ENCODE data around the gene MMP8.
"Not testable (repeated sequence)": the region's sequence is repeated elsewhere in the genome, so short reads cannot be mapped to it uniquely, and the experiment has no call there.

MMP8 gene, protein sequence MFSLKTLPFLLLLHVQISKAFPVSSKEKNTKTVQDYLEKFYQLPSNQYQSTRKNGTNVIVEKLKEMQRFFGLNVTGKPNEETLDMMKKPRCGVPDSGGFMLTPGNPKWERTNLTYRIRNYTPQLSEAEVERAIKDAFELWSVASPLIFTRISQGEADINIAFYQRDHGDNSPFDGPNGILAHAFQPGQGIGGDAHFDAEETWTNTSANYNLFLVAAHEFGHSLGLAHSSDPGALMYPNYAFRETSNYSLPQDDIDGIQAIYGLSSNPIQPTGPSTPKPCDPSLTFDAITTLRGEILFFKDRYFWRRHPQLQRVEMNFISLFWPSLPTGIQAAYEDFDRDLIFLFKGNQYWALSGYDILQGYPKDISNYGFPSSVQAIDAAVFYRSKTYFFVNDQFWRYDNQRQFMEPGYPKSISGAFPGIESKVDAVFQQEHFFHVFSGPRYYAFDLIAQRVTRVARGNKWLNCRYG

DNA sequence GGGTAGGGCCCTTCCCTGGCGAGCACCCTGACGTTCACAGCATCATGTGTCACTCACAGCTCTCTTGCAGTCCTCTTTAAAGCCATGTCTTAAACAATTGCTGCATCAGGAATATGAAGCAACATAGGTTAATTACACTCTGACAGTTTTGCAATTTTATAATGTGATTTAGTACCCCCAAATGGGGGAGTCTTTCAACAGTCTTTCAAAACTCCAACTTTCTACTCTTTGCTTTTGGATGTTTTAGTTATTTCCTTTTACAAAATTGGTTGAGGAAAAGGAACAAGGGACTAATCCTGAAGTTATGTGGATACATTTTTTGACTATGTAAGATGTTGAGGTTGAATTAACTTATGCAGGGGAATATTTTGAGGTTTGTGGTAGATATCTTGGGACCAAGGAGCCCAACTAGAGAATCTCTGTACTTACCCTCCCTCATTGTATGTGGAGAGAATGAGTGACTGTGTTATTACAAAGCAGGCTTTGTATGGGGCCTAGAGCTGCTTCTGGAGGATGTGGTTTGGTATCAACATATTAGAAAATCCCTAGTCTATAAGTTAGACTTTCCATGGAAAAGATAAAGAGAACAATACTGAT lies at the start of gene MMP8:
Gene MMP8 (minus strand): TSS at position 51 of the 597 bp plus-strand sequence. CDS start 99 bp downstream, outside the sequence.
- no peak for DNase-seq (ENCODE audit: low spot score)

GRCh38 chr11:102773386-102773785 lies 48.6 kb upstream of the MMP8 start:
- no peak for DNase-seq (ENCODE audit: low spot score)

DNA sequence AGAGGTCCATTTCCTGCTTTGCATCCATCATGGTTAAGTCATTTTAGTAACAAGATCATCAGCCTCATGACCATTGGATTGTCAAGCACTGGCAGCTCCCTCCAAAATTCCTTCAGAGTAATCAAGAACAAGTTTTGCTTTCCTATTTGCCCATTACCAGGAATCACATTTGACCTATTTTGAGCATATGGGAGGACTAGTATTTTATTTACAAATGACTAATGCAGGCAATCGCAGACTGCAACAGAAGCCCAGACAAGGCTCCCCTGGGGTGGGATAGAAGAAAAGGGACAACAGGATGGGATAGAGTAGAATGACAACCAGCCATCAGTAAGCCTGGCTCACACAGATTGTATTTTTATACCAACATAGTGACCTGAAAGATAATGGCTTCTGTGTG lies 46.6 kb upstream of the MMP8 start:
- no peak for DNase-seq (ENCODE audit: low spot score)

DNA sequence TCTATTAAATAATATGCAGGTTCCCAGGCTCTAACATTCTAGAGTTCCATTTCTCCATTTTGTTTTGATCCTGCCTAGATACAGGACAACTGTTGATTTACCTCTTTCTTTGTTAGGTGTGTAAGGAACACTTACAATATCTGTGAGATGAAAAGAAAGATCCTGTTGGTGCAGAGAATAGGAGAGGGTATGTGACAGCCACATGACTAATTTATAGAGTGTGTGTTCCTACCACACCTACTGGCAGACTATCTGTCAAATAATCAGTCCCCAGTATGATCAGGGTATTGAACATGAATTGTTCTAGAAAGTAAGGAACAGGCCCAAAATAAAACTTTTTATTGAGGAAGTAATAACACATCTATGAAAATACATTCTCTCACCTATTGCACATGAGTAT lies 45.4 kb upstream of the MMP8 start:
- no peak for DNase-seq (ENCODE audit: low spot score)

GRCh38 chr11:102767800-102768199 lies 43.0 kb upstream of the MMP8 start:
- no peak for DNase-seq (ENCODE audit: low spot score)

- peak; percentile 53 for DNase-seq (ENCODE audit: low spot score)
Measured at GRCh38 chr11:102763440-102763839, 38.7 kb upstream of the MMP8 start.

GRCh38 chr11:102762361-102762767 lies 37.6 kb upstream of the MMP8 start:
- DNase-seq (ENCODE audit: low spot score): peak; percentile 49

DNA sequence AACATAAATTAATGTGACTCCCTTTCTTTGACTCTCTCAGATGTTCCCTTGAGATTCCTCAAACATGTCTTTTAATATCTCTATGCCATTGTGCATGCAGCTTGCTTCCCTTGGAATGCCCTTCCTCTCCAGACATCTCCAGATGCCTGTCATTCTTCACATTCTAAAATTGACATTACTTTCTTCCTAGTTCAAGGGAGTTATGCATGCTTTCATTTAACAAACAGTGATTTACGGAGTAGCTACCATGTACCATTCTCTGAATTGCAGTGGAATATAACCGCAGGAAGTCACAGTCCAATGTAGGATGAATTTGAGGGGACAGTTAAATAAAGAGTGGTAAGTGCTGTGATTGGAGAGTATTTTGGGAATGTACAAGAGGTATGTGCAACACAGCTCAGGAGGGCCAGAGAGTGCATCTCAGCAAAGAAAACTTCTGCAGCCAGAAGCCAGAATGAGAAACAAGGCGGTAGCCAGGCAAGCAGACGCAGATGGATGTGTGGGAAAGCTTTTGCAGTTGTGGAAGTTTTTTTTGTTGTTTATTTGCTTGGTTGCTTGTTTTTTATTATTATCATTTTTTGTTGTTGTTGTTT lies 37.0 kb upstream of the MMP8 start:
- peak; percentile 53 for DNase-seq (ENCODE audit: low spot score)

DNA sequence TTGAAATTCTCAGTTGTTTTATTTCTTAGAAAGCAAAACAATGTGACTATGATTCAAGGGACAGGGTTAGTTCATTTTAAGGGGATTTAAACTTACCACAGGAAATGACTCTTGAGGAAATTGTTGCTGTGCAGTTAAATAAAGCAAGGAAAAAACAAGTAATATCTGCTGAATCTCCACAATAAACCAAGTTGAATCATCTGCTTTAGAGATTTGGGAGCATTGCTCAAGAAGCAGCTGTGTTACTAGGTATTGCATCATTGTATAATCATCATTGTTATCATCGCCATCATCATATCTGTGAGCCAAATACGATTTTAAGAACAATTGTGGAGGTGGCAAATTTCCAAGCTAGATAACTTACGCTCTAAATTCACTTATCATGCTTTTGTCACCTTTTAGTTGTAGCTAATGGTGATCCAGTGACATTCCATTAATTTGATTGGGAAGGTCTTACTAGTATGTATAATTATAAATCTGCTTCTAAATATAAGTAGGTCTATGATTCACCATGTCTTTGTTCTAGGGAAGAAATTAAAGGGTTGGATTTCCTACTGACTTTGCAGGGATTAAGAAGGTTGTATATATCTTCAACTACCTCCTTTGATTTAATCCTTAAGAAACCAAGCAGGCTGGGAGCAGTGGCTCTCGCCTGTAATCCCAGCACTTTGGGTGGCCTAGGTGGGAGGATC lies 35.7 kb upstream of the MMP8 start:
- peak; percentile 98 for DNase-seq (ENCODE audit: low spot score)

DNA sequence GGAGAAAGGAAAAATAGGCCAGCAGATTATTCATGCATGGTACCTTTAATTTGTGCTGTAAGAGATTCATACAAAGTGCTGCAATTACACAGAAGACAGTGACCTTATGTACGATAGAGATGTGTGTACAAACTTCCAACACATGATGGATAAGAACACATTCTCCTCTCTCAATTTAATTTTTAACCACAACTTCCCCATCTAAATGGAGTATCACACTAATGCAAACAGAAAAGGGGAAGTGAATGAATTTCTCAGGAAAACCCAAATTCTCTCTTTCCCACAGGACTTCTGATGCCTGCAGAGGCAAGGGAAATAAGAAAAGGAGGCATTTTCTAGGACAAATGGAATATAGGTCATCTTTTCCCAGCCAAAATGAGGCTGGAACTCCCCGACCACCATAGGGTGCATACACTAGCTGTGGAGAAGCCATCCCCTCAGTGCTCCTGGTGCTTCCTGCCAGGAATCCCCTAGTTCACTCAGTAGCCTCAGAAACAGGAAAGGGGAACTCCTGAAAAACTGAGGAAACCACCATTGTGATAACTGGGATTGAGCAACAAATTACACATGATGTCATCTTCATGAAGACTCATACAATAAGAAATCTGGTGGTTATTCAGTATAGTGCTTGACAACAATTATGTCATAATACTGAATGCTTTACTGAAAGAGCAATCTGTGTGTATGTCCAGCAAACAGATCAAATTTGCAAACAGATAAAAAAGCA lies 33.2 kb upstream of the MMP8 start:
- DNase-seq (ENCODE audit: low spot score): no peak

DNA sequence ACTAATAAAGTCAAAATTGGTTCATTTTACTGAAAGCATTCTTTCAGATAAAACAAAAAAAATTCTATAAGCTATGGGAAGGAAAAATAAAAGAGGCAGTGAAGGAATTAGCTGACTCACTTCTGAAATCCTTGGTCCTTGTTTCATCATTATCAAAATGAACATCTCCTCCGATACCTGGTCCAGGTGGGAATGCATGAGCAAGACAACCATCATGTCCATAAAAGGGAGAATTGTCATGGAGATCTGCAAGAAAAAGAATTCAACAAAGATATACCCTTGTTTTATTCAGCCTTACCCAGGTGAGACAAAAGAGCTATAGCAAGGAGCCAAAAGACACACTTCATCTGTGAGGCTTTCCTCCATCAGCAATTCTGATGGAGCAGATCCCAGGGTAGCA lies 28.5 kb upstream of the MMP8 start:
- no peak for DNase-seq (ENCODE audit: low spot score)

- no peak for DNase-seq (ENCODE audit: low spot score)
Measured at GRCh38 chr11:102751673-102752072, 26.9 kb upstream of the MMP8 start.

GRCh38 chr11:102749101-102749722 lies 24.5 kb upstream of the MMP8 start:
- no peak for DNase-seq (ENCODE audit: low spot score)

GRCh38 chr11:102746746-102747578 lies 22.2 kb upstream of the MMP8 start:
- not testable (repeated sequence) for DNase-seq (ENCODE audit: low spot score)

GRCh38 chr11:102734650-102735049 lies 9.9 kb upstream of the MMP8 start:
- no peak for DNase-seq (ENCODE audit: low spot score)

DNA sequence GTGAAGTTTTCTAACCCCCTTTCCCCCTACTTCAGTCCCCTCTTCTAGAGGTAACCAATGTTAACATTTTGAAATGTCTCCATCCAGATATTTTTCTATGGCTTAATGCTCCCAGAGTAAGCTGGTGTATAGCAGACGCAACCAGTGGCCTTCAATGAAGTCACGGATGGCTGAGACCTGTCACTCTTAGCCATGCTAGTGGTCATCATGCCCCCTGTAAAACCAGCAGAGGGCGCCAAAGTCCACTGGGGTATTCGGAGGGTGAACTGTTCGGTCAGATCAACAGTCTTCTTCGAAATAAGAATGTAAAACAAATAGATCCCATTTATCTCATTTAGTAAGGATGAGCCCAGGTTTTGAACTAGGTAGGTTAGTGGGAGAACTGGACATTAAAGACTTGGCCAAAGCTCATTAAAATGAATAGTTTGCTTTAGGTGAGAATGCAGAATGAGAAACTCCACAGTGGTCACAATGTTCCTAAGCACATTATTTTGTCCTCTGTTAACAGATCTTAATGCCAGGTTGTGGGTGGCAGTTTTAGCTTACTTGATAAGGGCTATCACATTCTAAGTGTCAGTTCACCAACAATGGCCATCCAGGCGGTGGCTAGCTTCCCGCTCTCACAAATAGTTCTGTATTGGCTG lies 8.6 kb upstream of the MMP8 start:
- DNase-seq (ENCODE audit: low spot score): peak; percentile 82

DNA sequence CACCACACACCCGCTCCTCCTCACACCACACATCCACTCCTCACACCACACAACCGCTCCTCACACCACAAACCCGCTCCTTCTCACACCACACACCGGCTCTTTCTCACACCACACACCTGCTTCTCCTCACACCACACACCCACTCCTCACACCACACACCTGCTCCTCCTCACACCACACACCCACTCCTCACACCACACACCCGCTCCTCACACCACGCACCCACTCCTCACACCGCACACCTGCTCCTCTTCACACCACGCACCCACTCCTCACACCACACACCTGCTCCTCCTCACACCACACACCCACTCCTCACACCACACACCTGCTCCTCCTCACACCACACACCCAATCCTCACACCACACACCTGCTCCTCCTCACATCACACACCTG lies 6.2 kb upstream of the MMP8 start:
- not testable (repeated sequence) for DNase-seq (ENCODE audit: low spot score)

DNA sequence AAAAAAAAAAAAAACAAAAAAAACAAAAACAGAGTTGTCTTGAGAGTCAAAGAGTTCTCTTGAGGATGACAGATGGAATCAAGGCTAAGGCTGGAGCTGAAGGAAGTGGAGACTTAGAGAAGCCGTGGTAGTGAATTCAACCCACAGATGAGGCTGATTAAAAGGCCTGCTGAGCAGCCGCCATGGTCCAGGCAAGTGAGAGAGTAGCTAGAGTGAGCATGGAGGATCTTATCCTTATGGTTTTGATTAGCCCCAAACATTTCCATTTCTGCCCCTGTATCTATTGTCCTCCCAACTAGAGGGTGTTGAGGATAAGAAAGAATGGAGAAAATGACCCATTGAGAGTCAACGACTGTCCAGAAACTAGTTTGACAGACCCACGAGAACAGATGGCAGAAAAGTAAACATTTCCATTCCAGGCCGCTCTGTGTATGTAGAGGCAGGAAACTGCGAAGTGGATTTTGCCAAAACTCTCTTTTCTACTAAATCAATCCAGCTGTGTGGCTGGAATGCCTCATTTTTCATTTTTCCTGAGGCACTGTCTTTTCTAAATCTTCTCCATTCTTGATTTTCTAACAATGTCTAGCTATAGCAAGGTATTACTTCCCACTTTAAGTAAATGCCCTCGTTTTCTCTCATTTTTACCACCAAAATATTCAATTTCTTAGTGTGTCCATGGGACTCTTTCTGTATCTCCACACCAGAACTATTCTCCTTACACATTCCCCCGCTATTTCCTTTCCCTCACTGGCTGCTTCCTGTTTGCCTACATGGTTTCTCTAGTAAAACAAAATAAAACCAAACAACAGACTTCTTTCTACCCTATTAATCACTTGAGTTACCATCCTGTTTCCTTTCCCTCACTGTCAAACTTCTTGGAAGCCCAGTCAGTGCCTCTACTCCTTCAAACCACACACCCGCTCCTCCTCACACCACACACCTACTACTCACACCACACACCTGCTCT lies 5.4 kb upstream of the MMP8 start:
- DNase-seq (ENCODE audit: low spot score): peak; percentile 77

GRCh38 chr11:102727890-102728289 lies 3.1 kb upstream of the MMP8 start:
- DNase-seq (ENCODE audit: low spot score): peak; percentile 84
